GM10266 (cell line): ENCODE measurements around the gene ZNF524.

Experiments used
- DNase-seq: peaks from one replicate; pipeline ENCODE4 v3.0.0; 2012; ENCODE audit errors: extremely low spot score
- CTCF ChIP-seq: IDR thresholded peaks from 2 replicates; pipeline ENCODE4 v1.5.1; 2012; ENCODE audit warnings: mild to moderate bottlenecking, low read depth; ENCODE audit not compliant: control insufficient read depth, insufficient read depth; ENCODE audit errors: missing control alignments

The ZNF524 gene

GRCh38 chr19:55599842-55600661 lies at the start of gene ZNF524:
Gene ZNF524, plus strand, starts transcription at chr19:55600288. Its CDS starts 1,825 bp downstream, at chr19:55602113.
- DNase-seq = peak; percentile 93
- TF ChIP-seq CTCF = no peak

- TF ChIP-seq CTCF = no peak
- no peak for DNase-seq
Observed at GRCh38 chr19:55550321-55550650, 49.8 kb upstream of the ZNF524 start.

- no peak for DNase-seq
- TF ChIP-seq CTCF = no peak
Observed at GRCh38 chr19:55552206-55552605, 47.9 kb upstream of the ZNF524 start.

GRCh38 chr19:55552620-55553019 lies 47.5 kb upstream of the ZNF524 start:
- no peak for TF ChIP-seq CTCF
- DNase-seq = no peak

- DNase-seq = no peak
- no peak for TF ChIP-seq CTCF
Observed at GRCh38 chr19:55553217-55554182, 46.6 kb upstream of the ZNF524 start.

GRCh38 chr19:55554302-55554701 lies 45.8 kb upstream of the ZNF524 start:
- no peak for DNase-seq
- no peak for TF ChIP-seq CTCF

- DNase-seq = no peak
- no peak for TF ChIP-seq CTCF
Observed at GRCh38 chr19:55554741-55555152, 45.3 kb upstream of the ZNF524 start.
